ENCODE data around the gene OLFML2A.

The OLFML2A gene

GRCh38 chr9:124860582-124861341 is 83.8 kb downstream of the OLFML2A start:
- Histone ChIP-seq H3K4me1 (ENCODE audit: insufficient read depth, low read length) (peaks cover 5% of the 10 kb centered on the region), H3K36me3 (ENCODE audit: insufficient read depth, low read length) (peaks cover 32% of the 10 kb centered on the region), H3K9me3 (ENCODE audit: control insufficient read depth, insufficient read depth, low read length) (no peaks in the 10 kb centered on the region)

GRCh38 chr9:124861342-124862229 is 84.7 kb downstream of the OLFML2A start, which contains the start of the genes ARPC5L and RPL35:
TSS of gene ARPC5L (plus strand) at chr9:124862130. CDS start at chr9:124869291, 7,161 bp downstream.
TSS of gene RPL35 (minus strand) at chr9:124861957. CDS start at chr9:124861912, 45 bp downstream.
- H3K9me3 ChIP-seq (ENCODE audit: control insufficient read depth, insufficient read depth, low read length): no peaks in the 10 kb centered on the region
- H3K36me3 ChIP-seq (ENCODE audit: insufficient read depth, low read length): peaks cover 32% of the 10 kb centered on the region
- H3K4me1 ChIP-seq (ENCODE audit: insufficient read depth, low read length): peaks cover 5% of the 10 kb centered on the region
- peak within 1 kb of the TSS; percentile 85 for H3K9ac ChIP-seq (ENCODE audit: low read depth, low read length)

More at GRCh38 chr9:124860582-124861341, 83.8 kb downstream of the OLFML2A start:
- H3K9ac ChIP-seq (ENCODE audit: low read depth, low read length): peak overlapping the region; percentile 85

- Histone ChIP-seq H3K36me3 (ENCODE audit: insufficient read depth, low read length) (peaks cover 27% of the 10 kb centered on the region), H3K9ac (ENCODE audit: low read depth, low read length) (no peak overlapping the region), H3K9me3 (ENCODE audit: control insufficient read depth, insufficient read depth, low read length) (no peaks in the 10 kb centered on the region), H3K4me1 (ENCODE audit: insufficient read depth, low read length) (peaks cover 10% of the 10 kb centered on the region)
Measured at GRCh38 chr9:124863371-124863871, 86.5 kb downstream of the OLFML2A start.

Data from ES-I3 (cell line).